Measurements from ENCODE around the gene CREB3.
A peak's percentile ranks its signal among the peaks of the same experiment; 100 is the strongest.

DNA sequence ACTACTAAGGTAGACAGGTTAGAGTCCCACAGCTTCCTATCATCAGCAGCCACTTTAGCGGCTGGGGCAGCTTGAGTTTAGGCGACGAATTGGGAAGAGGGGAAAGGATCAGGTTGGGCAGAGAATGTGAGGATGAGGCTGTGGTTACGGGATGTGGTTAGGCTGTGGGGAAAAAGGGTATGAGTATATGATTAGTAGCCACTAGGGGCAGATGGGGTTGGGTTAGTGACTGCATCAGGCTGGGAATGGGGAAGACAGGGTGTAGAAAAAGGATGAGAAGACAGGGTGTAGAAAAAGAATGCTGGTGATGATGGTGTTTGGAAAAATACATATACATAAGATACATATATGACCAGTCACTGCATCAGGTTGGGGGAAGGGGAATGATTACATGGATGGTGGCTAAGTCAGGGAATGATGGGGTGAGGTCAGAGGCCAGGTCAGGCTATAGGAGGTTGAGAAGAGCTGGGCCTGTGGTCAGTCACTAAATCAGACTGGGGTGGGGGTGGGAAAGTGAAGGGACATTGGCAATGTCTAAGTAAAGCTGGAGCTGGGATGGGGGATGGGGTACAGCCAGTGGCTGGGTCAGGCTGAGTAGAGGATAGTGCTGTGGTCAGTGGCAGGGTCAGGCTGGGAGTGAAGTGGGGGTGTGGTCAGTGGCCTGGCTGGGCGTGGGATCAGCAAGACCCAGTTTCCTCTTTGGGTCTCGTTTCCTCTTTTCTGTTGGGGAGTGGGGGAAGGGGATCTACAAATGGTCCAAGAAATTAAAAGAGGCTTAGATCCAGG lies 2.6 kb upstream of the CREB3 start:
- TF ChIP-seq CTCF (IDR thresholded peaks at IDR 0.05) (peak in 1 of 3 donors; percentile 11), POLR2A (IDR thresholded peaks at IDR 0.05) (no peak)
